ENCODE data around the gene INSIG1.

The INSIG1 gene

GRCh38 chr7:155263581-155264143 is 34.0 kb upstream of the INSIG1 start:
- DNase-seq = no peak
- in situ Hi-C loops (cut with HindIII; ENCODE audit: low pct_ligation_motif_present, low pct_unique_long_range_greater_than_20kb, low sequenced_read_pairs) = no loop called here

- DNase-seq = no peak
- in situ Hi-C loops (cut with HindIII; ENCODE audit: low pct_ligation_motif_present, low pct_unique_long_range_greater_than_20kb, low sequenced_read_pairs) = no loop called here
Observed at GRCh38 chr7:155265144-155265543, 32.5 kb upstream of the INSIG1 start.

- in situ Hi-C loops (cut with HindIII; ENCODE audit: low pct_ligation_motif_present, low pct_unique_long_range_greater_than_20kb, low sequenced_read_pairs) = no loop called here
Observed at GRCh38 chr7:155265961-155266360, 31.7 kb upstream of the INSIG1 start.

GRCh38 chr7:155266440-155266839 is 31.2 kb upstream of the INSIG1 start:
- in situ Hi-C loops (cut with HindIII; ENCODE audit: low pct_ligation_motif_present, low pct_unique_long_range_greater_than_20kb, low sequenced_read_pairs) = no loop called here
- DNase-seq = no peak

More at GRCh38 chr7:155265961-155266360, 31.7 kb upstream of the INSIG1 start:
- DNase-seq = no peak

GRCh38 chr7:155267023-155267422 is 30.7 kb upstream of the INSIG1 start:
- DNase-seq = no peak
- in situ Hi-C loops (cut with HindIII; ENCODE audit: low pct_ligation_motif_present, low pct_unique_long_range_greater_than_20kb, low sequenced_read_pairs) = no loop called here

- in situ Hi-C loops (cut with HindIII; ENCODE audit: low pct_ligation_motif_present, low pct_unique_long_range_greater_than_20kb, low sequenced_read_pairs) = no loop called here
- DNase-seq = no peak
Observed at GRCh38 chr7:155267436-155267835, 30.2 kb upstream of the INSIG1 start.

- in situ Hi-C loops (cut with HindIII; ENCODE audit: low pct_ligation_motif_present, low pct_unique_long_range_greater_than_20kb, low sequenced_read_pairs) = no loop called here
- no peak for DNase-seq
Observed at GRCh38 chr7:155268211-155268610, 29.5 kb upstream of the INSIG1 start.

- in situ Hi-C loops (cut with HindIII; ENCODE audit: low pct_ligation_motif_present, low pct_unique_long_range_greater_than_20kb, low sequenced_read_pairs) = no loop called here
- DNase-seq = no peak
Observed at GRCh38 chr7:155268921-155269650, 28.6 kb upstream of the INSIG1 start.

- DNase-seq = no peak
- in situ Hi-C loops (cut with HindIII; ENCODE audit: low pct_ligation_motif_present, low pct_unique_long_range_greater_than_20kb, low sequenced_read_pairs) = no loop called here
Observed at GRCh38 chr7:155269766-155270585, 27.7 kb upstream of the INSIG1 start.

GRCh38 chr7:155270861-155271260 is 26.8 kb upstream of the INSIG1 start:
- in situ Hi-C loops (cut with HindIII; ENCODE audit: low pct_ligation_motif_present, low pct_unique_long_range_greater_than_20kb, low sequenced_read_pairs) = no loop called here
- no peak for DNase-seq

- in situ Hi-C loops (cut with HindIII; ENCODE audit: low pct_ligation_motif_present, low pct_unique_long_range_greater_than_20kb, low sequenced_read_pairs) = no loop called here
- DNase-seq = no peak
Observed at GRCh38 chr7:155274633-155275355, 22.9 kb upstream of the INSIG1 start.

GRCh38 chr7:155276042-155276799 is 21.5 kb upstream of the INSIG1 start:
- in situ Hi-C loops (cut with HindIII; ENCODE audit: low pct_ligation_motif_present, low pct_unique_long_range_greater_than_20kb, low sequenced_read_pairs) = no loop called here
- no peak for DNase-seq

- in situ Hi-C loops (cut with HindIII; ENCODE audit: low pct_ligation_motif_present, low pct_unique_long_range_greater_than_20kb, low sequenced_read_pairs) = no loop called here
- no peak for DNase-seq
Observed at GRCh38 chr7:155276800-155277375, 20.8 kb upstream of the INSIG1 start.

GRCh38 chr7:155277385-155277994 is 20.2 kb upstream of the INSIG1 start:
- in situ Hi-C loops (cut with HindIII; ENCODE audit: low pct_ligation_motif_present, low pct_unique_long_range_greater_than_20kb, low sequenced_read_pairs) = no loop called here

GRCh38 chr7:155278921-155279320 is 18.8 kb upstream of the INSIG1 start:
- in situ Hi-C loops (cut with HindIII; ENCODE audit: low pct_ligation_motif_present, low pct_unique_long_range_greater_than_20kb, low sequenced_read_pairs) = no loop called here

More at GRCh38 chr7:155277385-155277994, 20.2 kb upstream of the INSIG1 start:
- peak; percentile 16 for DNase-seq

GRCh38 chr7:155279787-155280445 is 17.8 kb upstream of the INSIG1 start:
- in situ Hi-C loops (cut with HindIII; ENCODE audit: low pct_ligation_motif_present, low pct_unique_long_range_greater_than_20kb, low sequenced_read_pairs) = no loop called here
- no peak for DNase-seq

More at GRCh38 chr7:155278921-155279320, 18.8 kb upstream of the INSIG1 start:
- DNase-seq = no peak
